Adrenal gland (tissue), 12 donors: Measurements from ENCODE around the gene USF1. TPM values are rescaled to one million over a fixed set of nuclear protein-coding genes. Genes with fewer than 3 reads are reported as not detected.

ENCODE experiments used
- DNase-seq, 7 donors: peaks; one replicate each; pipeline ENCODE4 v3.0.0-alpha.2; 2019 to 2020
- H3K27ac ChIP-seq, 5 donors: fragments of 200-600 bp; sonication (generic) in 4 of 5; 1 replicate in 3 of 5; 2 replicates in 2 of 5; pipeline versions ENCODE4 v1.5.1 to v1.8.0; 2016 to 2020; ENCODE audit warnings: mild to moderate bottlenecking in 1 of 5
- H3K27me3 ChIP-seq: fragments of 200-600 bp; 2 replicates; pipeline ENCODE4 v1.8.0; 2021
- H3K36me3 ChIP-seq, 2 donors: fragments of 200-600 bp; replicated peaks in 1 of 2; 1 replicate in 1 of 2; 2 replicates in 1 of 2; pipeline versions ENCODE4 v1.5.1 to v1.8.0; 2018 to 2022
- H3K4me1 ChIP-seq, 2 donors: fragments of 200-600 bp; replicated peaks in 1 of 2; 1 replicate in 1 of 2; 2 replicates in 1 of 2; pipeline versions ENCODE4 v1.5.1 to v1.8.0; 2018 to 2021
- H3K4me3 ChIP-seq, 4 donors: fragments of 200-600 bp; sonication (generic) in 3 of 4; one replicate each; pipeline ENCODE4 v1.5.1; 2016 to 2018
- H3K9me3 ChIP-seq, 3 donors: fragments of 200-600 bp; sonication (generic) in 1 of 3; replicated peaks in 1 of 3; 1 replicate in 2 of 3; 2 replicates in 1 of 3; pipeline versions ENCODE4 v1.5.1 to v1.8.0; 2016 to 2021
- POLR2A ChIP-seq, 2 donors: fragments of 450-650 bp; IDR thresholded peaks; one replicate each; pipeline ENCODE4 v1.6.1; 2017; ENCODE audit warnings: antibody characterized with exemption in 2 of 2, mild to moderate bottlenecking in 2 of 2, moderate library complexity in 1 of 2
- WGBS, 4 donors: extraction: QIAGEN DNeasy Blood & Tissue Kit in 2 of 4; methylation state at CpG; one replicate each; pipeline versions ENCODE4 v1.1.5 to v1.1.7; 2013 to 2017; 5-methylcytosine and 5-hydroxymethylcytosine counted together
- intact Hi-C, 2 donors: fragments of 100-400 bp; cut with DNase I; formaldehyde crosslinking; loops; one replicate each; pipeline versions ENCODE4 v1.14.1 to v1.15.0; 2022 to 2023
- polyA plus RNA-seq, 3 donors: library from polyadenylated mRNA; stranded (reverse); fragments of 200-250 nt in 2 of 3; fragments of 350-450 nt in 1 of 3; fragmentation: Illumina TruSeq in 1 of 3; extraction: RNeasy Lipid Tissue Mini Kit (QIAGEN cat#74804) in 1 of 3; gene quantifications; one replicate each; pipeline ENCODE4 v1.2.3, GENCODE V29; 2013 to 2014
- total RNA-seq, 9 donors: library from RNA; depleted of rRNA in 4 of 9; stranded (reverse); fragments of >200 nt in 4 of 9; fragments of 120-200 nt in 1 of 9; fragmentation: NEBNext Ultra II Directional in 1 of 9; extraction: Animal tissue kit (Norgen Biotek cat#: 25700) in 1 of 9; gene quantifications; one replicate each; pipeline versions ENCODE4 v1.1.0 to v1.2.4, GENCODE V29; 2013 to 2023
- TF ChIP-seq, protein P1 (sequence below), 6 experiments: fragments of 450-650 bp in 4 of 6; fragments of 200-600 bp in 2 of 6; sonication (generic) in 1 of 6; IDR thresholded peaks; 1 replicate in 5 of 6; 2 replicates in 1 of 6; pipeline versions ENCODE4 v1.5.1 to v1.8.0; 2016 to 2021; ENCODE audit warnings: antibody characterized with exemption in 6 of 6, mild to moderate bottlenecking in 2 of 6, moderate library complexity in 1 of 6
- donor health status: healthy with polysubstance abuse.
- donor health status: Bipolar disorder and iron deficiency.
- donor health status: DM: yes; HTN: yes; CAD: no.
- donor health status: DM: no; HTN: no; CAD: no.
- donor health status: DM: no; HTN: no; CAD: no.
- donor health status: DM: yes; HTN: yes; CAD: no.

USF1 gene
- total and polyA plus RNA-seq, 12 donors = 41.3 to 153 (median 63.7) TPM

DNA sequence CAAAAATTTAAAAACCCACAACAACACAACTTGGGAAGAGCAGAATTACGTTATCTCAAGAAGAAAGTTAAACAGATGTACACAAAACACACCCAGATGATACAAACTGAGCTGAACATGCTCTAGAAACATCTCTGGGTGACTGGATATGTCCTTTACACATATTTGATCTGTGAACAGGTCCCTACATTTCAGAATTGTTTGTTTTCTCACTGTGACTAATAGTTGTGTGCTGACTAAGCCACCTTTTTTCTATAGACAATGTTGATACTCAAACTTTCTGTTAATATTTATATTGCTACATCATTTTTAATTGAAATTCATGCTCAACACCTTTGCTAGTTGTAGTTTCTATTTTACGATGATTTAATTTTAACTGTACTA, 23.8 kb downstream of the USF1 start:
- Histone ChIP-seq H3K4me1 (peaks cover 14 to 35% of the 10 kb centered on the region in 2 donors), H3K36me3 (no peaks in the 10 kb centered on the region), H3K27ac (no peak overlapping the region), H3K4me3 (no peak overlapping the region), H3K9me3 (no peaks in the 10 kb centered on the region), H3K27me3 (no peaks in the 10 kb centered on the region)
- intact Hi-C loops = no loop called here
- no peak for TF ChIP-seq POLR2A (IDR thresholded peaks at IDR 0.05)
- TF ChIP-seq, protein P1, sequence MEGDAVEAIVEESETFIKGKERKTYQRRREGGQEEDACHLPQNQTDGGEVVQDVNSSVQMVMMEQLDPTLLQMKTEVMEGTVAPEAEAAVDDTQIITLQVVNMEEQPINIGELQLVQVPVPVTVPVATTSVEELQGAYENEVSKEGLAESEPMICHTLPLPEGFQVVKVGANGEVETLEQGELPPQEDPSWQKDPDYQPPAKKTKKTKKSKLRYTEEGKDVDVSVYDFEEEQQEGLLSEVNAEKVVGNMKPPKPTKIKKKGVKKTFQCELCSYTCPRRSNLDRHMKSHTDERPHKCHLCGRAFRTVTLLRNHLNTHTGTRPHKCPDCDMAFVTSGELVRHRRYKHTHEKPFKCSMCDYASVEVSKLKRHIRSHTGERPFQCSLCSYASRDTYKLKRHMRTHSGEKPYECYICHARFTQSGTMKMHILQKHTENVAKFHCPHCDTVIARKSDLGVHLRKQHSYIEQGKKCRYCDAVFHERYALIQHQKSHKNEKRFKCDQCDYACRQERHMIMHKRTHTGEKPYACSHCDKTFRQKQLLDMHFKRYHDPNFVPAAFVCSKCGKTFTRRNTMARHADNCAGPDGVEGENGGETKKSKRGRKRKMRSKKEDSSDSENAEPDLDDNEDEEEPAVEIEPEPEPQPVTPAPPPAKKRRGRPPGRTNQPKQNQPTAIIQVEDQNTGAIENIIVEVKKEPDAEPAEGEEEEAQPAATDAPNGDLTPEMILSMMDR (IDR thresholded peaks at IDR 0.05) = no peak
- no peak for DNase-seq
- 86 to 93% (median 89%) methylated on average over 2 of the region's 2 CpGs for WGBS, 4 donors

DNA sequence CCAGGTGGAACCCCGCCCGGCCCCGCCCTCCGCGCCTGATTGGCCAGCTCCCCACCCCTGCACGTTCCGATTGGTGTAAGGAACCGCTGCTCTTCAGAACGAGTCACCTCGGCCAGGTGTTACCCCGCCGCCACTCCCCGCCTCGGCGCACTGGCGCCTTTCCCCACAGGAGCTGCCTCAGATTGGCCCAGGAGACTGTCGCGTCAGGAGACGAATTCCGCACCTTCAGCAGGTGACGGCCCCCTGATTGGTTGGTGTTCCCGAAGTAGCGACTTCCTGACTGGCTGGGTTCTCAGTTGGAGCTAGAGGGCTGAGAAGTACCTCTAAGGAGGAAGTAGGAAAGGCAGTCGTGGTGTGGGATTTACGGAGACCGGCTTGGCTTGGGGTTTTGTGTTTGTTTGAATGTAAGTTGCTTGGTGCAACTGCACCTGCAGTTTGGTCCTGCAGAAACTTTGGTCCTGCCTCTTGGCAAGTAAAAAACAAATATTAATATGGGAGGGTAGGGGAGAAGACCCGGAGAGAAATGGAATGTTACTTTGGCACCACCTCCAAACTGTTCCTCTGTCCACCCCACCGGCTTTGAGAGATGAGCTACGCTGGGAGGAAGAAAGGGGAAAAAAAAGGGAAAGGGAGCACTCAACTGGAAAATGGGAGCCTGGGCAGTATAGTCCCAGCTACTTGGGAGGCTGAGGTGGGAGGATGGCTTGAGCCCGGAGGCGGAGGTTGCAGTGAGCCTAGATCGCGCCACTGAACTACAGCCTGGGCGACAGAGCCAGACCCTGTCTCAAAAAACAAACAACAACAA, 24.4 kb downstream of the USF1 start:
- Histone ChIP-seq H3K27me3 (no peaks in the 10 kb centered on the region), H3K4me1 (peaks cover 14 to 35% of the 10 kb centered on the region in 2 donors), H3K4me3 (peak overlapping the region in 2 of 4 donors; percentile 41 to 74), H3K9me3 (no peaks in the 10 kb centered on the region), H3K27ac (peak overlapping the region in 4 of 5 donors; percentile 43 to 78 (median 68)), H3K36me3 (no peaks in the 10 kb centered on the region)
- intact Hi-C loops = no loop called here
- peak; percentile 5 to 77 for TF ChIP-seq POLR2A (IDR thresholded peaks at IDR 0.05)
- TF ChIP-seq, protein P1 (IDR thresholded peaks at IDR 0.05) = no peak
- DNase-seq = peak; percentile 87 to 93 (median 91)
- 13 to 21% (median 15%) methylated on average over 19 to 34 of the region's 34 CpGs for WGBS, 4 donors

DNA sequence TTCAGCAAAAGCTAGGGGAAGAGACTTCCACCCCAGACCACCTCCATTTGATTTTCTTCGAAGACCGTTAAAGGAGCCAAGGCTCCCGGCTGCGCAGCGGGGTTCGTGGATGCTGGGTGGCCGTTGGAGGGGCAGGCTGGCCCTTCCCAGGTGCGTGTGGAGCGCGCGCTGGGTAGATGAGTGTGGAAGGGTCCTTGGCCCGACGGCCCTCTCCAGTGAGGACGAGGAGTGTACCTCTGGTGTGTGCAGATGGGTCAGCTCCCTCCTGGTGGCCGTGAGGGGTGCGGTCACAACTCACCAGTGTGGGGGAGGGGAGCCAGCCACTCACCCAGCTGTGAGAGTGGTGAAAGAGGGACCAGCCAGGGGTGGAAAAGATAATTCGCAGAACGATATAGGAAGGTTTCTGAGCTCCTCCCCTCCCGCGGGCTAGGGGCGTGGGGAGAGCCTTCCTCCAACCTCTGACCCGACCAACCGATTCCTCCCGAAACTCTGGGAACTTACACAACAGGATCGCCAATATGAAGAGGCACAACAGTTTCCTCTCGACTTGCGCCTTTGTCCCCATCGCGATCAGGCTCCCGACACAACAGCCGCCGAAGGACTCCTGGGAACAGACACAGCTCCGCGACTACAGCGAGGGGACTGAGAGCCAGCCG, 25.1 kb downstream of the USF1 start, which contains the start of gene F11R:
TSS of gene F11R (minus strand) at position 644 of the 656 bp plus-strand sequence. CDS start at position 565, 79 bp downstream.
- peak; percentile 60 to 74 (median 66) for DNase-seq
- intact Hi-C loops = no loop called here
- Histone ChIP-seq H3K36me3 (no peaks in the 10 kb centered on the region), H3K4me1 (peaks cover 14 to 35% of the 10 kb centered on the region in 2 donors), H3K27me3 (no peaks in the 10 kb centered on the region), H3K9me3 (no peaks in the 10 kb centered on the region), H3K27ac (peak within 1 kb of the TSS; percentile 12 to 78 (median 64)), H3K4me3 (peak within 1 kb of the TSS in 3 of 4 donors; percentile 41 to 79 (median 74))
- TF ChIP-seq, protein P1 (IDR thresholded peaks at IDR 0.05) = peak in 5 of 6 experiments; percentile 7 to 57 (median 55)
- no peak for TF ChIP-seq POLR2A (IDR thresholded peaks at IDR 0.05)
- WGBS, 4 donors = 0 to 1% (median 0%) methylated on average over 15 to 36 of the region's 36 CpGs
